ENCODE data around the gene KCNC3.

KCNC3 gene

GRCh38 chr19:50328224-50328872 is 829 bp downstream of the KCNC3 start:
- Mint-ChIP-seq H3K27me3 (peaks cover 67 to 77% of the 10 kb centered on the region in 2 donors), H3K4me1 (ENCODE audit: low read depth in 2 of 2) (peaks cover 38 to 43% of the 10 kb centered on the region in 2 donors), H3K4me3 (peak overlapping the region in 1 of 2 donors; percentile 56), H3K27ac (no peak overlapping the region), H3K36me3 (ENCODE audit: insufficient read depth) (peaks cover 17% of the 10 kb centered on the region), H3K9me3 (peaks cover 10 to 14% of the 10 kb centered on the region in 2 donors)
- ATAC-seq (replicated peaks), result no peak
- no peak for DNase-seq

DNA sequence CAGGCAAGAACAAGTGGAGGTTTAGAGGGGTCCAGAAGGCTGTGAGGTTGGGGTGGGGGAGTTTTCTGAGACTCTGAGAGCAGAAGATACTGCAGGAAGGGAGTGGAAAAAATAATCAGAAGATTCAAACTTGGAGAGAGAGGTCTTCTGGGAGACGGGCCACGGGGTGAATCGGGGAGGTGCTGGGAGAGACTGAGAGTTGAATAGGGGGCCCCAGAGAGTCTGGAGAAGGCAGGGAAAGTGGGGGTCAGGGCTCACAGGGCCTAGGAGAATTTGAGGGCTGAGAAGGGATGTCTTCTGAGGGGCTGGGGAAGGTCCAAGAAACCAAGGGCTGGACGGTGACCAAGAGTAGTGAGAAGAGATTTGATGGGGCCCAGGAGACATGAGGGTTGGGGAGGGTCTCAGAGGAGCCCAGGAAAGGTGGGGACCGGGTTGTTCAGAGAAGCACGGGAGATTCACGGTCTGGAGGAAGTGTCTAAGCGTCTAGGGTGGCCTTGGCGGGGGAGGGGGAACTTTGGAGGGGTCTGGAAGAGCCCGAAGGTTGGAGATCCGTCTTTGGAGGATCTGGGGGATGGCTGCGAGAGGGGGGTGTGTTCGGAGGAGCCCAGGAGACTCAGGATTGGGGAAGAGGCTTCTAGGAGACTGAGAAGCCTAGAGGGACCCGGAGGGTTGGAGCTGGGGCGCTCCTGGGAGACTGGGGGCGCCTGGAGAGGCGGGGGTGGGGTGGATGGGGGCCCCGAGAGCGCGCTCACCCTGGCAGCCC is 1.5 kb downstream of the KCNC3 start:
- peaks cover 17% of the 10 kb centered on the region for H3K36me3 Mint-ChIP-seq (ENCODE audit: insufficient read depth)
- peak overlapping the region in 1 of 2 donors; percentile 0 for H3K27ac Mint-ChIP-seq
- DNase-seq (no peak), ATAC-seq (replicated peaks) (no peak)
- H3K4me3 Mint-ChIP-seq, result peak overlapping the region; percentile 56 to 73
- H3K4me1 Mint-ChIP-seq (ENCODE audit: low read depth in 2 of 2), result peaks cover 35 to 42% of the 10 kb centered on the region in 2 donors
- H3K9me3 Mint-ChIP-seq, result peaks cover 10 to 14% of the 10 kb centered on the region in 2 donors
- peaks cover 66 to 72% of the 10 kb centered on the region in 2 donors for H3K27me3 Mint-ChIP-seq

DNA sequence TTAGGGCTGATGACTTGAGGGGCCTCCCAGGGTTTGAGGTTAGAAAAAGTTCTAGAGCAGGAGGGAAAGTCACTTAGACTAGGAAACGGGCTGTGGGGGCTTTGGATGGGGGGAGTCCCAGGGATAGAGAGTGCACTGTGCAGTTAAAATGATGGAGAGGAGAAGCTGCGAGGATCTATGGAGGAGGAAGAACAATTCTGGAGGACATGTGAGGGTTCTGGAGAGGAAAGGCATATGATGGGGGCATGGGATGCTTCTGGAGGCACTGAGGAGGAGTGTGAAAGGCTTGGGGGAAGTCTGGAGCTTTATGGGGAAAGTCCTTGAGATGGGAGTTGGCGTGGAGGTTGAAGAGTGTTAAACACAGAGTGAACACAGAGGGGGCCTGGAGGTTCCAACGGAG is 2.2 kb downstream of the KCNC3 start:
- no peak for ATAC-seq (replicated peaks)
- peaks cover 14% of the 10 kb centered on the region for H3K36me3 Mint-ChIP-seq (ENCODE audit: insufficient read depth)
- peaks cover 67 to 72% of the 10 kb centered on the region in 2 donors for H3K27me3 Mint-ChIP-seq
- no peak for DNase-seq
- peak overlapping the region in 1 of 2 donors; percentile 0 for H3K27ac Mint-ChIP-seq
- H3K4me3 Mint-ChIP-seq, result peak overlapping the region; percentile 56 to 73
- H3K4me1 Mint-ChIP-seq (ENCODE audit: low read depth in 2 of 2), result peaks cover 30 to 40% of the 10 kb centered on the region in 2 donors
- peaks cover 10 to 14% of the 10 kb centered on the region in 2 donors for H3K9me3 Mint-ChIP-seq

DNA sequence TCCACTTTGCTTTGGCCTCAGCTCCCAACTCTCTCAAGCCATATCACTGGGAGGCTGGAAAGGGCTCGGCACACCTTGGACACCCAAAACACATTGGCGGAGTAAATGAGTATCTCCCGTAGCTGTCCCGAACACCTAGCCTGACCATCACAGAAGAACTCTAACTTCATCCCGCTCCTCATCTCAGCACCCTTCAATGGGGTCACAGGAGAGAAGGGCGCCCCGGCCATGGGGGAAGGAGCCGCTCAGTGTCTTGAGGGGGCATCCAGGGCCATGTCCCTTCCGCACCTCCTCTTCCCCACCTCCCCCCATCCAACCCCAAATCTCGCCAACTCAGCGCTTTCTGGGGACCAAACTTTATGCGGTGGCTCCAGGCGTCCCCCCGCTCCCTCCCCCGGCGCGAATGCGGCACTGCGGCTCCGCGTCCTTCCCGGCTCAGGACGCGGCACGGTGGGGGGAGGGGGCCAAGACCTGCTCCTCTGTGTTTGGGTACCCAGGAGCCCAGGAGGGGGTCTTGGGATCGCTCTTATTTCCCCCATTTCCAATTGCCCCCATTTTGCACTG is 3.0 kb downstream of the KCNC3 start:
- H3K4me1 Mint-ChIP-seq (ENCODE audit: low read depth in 2 of 2), result peaks cover 23 to 32% of the 10 kb centered on the region in 2 donors
- DNase-seq, result no peak
- peaks cover 65 to 71% of the 10 kb centered on the region in 2 donors for H3K27me3 Mint-ChIP-seq
- no peak overlapping the region for H3K27ac Mint-ChIP-seq
- ATAC-seq (replicated peaks), result no peak
- peaks cover 10 to 14% of the 10 kb centered on the region in 2 donors for H3K9me3 Mint-ChIP-seq
- peak overlapping the region; percentile 56 to 73 for H3K4me3 Mint-ChIP-seq
- peaks cover 12% of the 10 kb centered on the region for H3K36me3 Mint-ChIP-seq (ENCODE audit: insufficient read depth)

- Mint-ChIP-seq H3K4me3 (no peak overlapping the region), H3K4me1 (ENCODE audit: low read depth in 2 of 2) (peaks cover 19 to 29% of the 10 kb centered on the region in 2 donors), H3K27me3 (peaks cover 65 to 71% of the 10 kb centered on the region in 2 donors), H3K36me3 (ENCODE audit: insufficient read depth) (peaks cover 12% of the 10 kb centered on the region), H3K9me3 (peaks cover 10 to 13% of the 10 kb centered on the region in 2 donors), H3K27ac (no peak overlapping the region)
- DNase-seq (peak; percentile 51 to 66 (median 60)), ATAC-seq (replicated peaks) (peak; percentile 43)
Measured at GRCh38 chr19:50325310-50326100, 3.7 kb downstream of the KCNC3 start.

GRCh38 chr19:50324331-50324730 is 4.8 kb downstream of the KCNC3 start:
- Mint-ChIP-seq H3K36me3 (ENCODE audit: insufficient read depth) (peaks cover 8% of the 10 kb centered on the region), H3K9me3 (peaks cover under 1 to 4% of the 10 kb centered on the region in 2 donors), H3K27ac (no peak overlapping the region), H3K4me3 (peak overlapping the region in 1 of 2 donors; percentile 8), H3K4me1 (ENCODE audit: low read depth in 2 of 2) (peaks cover 10 to 17% of the 10 kb centered on the region in 2 donors), H3K27me3 (peaks cover 61 to 71% of the 10 kb centered on the region in 2 donors)
- DNase-seq (no peak), ATAC-seq (replicated peaks) (no peak)

DNA sequence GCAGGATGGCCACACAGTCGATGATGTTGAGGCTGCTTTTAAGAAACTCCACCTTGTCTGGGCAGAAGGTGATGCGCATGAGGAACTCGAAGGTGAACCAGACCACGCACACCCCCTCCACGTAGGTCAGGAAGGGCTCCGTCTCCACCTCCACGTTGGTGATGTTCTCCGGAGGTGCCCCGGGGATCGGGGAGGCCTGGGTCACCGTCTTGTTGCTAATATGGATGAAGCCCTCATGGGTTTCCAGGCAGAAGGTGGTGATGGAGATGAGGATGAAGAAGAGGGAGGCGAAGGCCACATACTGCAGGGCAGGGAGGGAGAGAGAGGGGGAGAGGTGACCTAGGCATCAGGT is 5.4 kb downstream of the KCNC3 start:
- H3K36me3 Mint-ChIP-seq (ENCODE audit: insufficient read depth), result peaks cover 8% of the 10 kb centered on the region
- ATAC-seq (replicated peaks) (no peak), DNase-seq (no peak)
- H3K27ac Mint-ChIP-seq, result no peak overlapping the region
- H3K4me1 Mint-ChIP-seq (ENCODE audit: low read depth in 2 of 2), result peaks cover 9 to 14% of the 10 kb centered on the region in 2 donors
- no peak overlapping the region for H3K4me3 Mint-ChIP-seq
- peaks cover 0 to 4% of the 10 kb centered on the region in 2 donors for H3K9me3 Mint-ChIP-seq
- H3K27me3 Mint-ChIP-seq, result peaks cover 63 to 73% of the 10 kb centered on the region in 2 donors

GRCh38 chr19:50322931-50323781 is 6.0 kb downstream of the KCNC3 start:
- no peak for ATAC-seq (replicated peaks)
- no peak for DNase-seq
- H3K36me3 Mint-ChIP-seq (ENCODE audit: insufficient read depth), result peaks cover 8% of the 10 kb centered on the region
- H3K27me3 Mint-ChIP-seq, result peaks cover 64 to 78% of the 10 kb centered on the region in 2 donors
- no peak overlapping the region for H3K27ac Mint-ChIP-seq
- H3K9me3 Mint-ChIP-seq, result peaks cover 0 to 4% of the 10 kb centered on the region in 2 donors
- no peak overlapping the region for H3K4me3 Mint-ChIP-seq
- peaks cover 9 to 14% of the 10 kb centered on the region in 2 donors for H3K4me1 Mint-ChIP-seq (ENCODE audit: low read depth in 2 of 2)

DNA sequence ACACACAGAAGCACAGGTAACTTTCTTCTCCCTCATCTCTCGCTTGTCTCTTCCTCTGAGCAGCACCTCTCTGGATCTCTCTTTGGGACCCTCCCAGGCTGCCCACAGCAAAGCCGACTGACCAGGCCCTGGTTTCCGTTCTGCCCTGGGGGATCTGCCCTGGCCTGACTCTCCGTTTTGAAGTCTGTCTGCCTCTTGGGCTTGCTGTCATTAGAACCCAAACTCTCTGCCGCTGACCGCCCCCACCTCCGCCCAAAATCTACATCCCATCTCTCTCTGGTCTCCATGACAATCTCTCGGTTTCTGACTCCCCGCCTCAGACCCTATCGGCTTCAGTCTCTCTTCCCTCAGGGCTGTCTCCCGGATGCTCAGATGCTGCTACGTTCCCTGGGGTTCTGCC is 6.9 kb downstream of the KCNC3 start:
- no peak for ATAC-seq (replicated peaks)

DNA sequence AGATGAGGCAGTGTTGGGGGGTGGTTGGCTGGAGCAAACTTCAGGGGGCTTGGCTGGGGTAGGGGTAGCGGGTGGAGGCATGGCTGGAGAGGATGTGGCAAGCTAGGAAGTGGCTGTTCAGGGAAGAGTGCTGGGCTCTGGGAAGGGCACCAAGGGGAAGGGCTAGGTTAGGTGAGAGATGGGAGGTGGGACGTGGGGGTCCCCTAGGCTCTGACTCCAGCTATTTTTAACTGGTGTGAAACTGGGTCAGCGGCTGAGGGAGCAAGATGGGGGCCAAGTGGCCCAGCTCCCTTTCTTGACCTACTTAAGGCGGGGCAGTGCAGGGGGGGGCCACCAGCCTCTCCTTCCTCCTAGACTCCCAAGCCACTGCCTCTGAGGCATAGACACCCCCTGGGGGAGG is 7.3 kb downstream of the KCNC3 start:
- peaks cover 61 to 78% of the 10 kb centered on the region in 2 donors for H3K27me3 Mint-ChIP-seq
- peaks cover 4% of the 10 kb centered on the region for H3K36me3 Mint-ChIP-seq (ENCODE audit: insufficient read depth)
- DNase-seq, result no peak
- no peak overlapping the region for H3K4me3 Mint-ChIP-seq
- ATAC-seq (replicated peaks), result no peak
- no peak overlapping the region for H3K27ac Mint-ChIP-seq
- peaks cover 3 to 4% of the 10 kb centered on the region in 2 donors for H3K4me1 Mint-ChIP-seq (ENCODE audit: low read depth in 2 of 2)
- peaks cover 0 to 4% of the 10 kb centered on the region in 2 donors for H3K9me3 Mint-ChIP-seq

More for the DNA sequence above, 6.9 kb downstream of the KCNC3 start:
- H3K27ac Mint-ChIP-seq, result no peak overlapping the region
- no peak for DNase-seq
- peaks cover 0 to 4% of the 10 kb centered on the region in 2 donors for H3K9me3 Mint-ChIP-seq
- peaks cover 4% of the 10 kb centered on the region for H3K36me3 Mint-ChIP-seq (ENCODE audit: insufficient read depth)
- H3K27me3 Mint-ChIP-seq, result peaks cover 64 to 78% of the 10 kb centered on the region in 2 donors
- H3K4me3 Mint-ChIP-seq, result no peak overlapping the region
- peaks cover 5 to 8% of the 10 kb centered on the region in 2 donors for H3K4me1 Mint-ChIP-seq (ENCODE audit: low read depth in 2 of 2)

- H3K9me3 Mint-ChIP-seq, result peaks cover 0 to 4% of the 10 kb centered on the region in 2 donors
- H3K4me1 Mint-ChIP-seq (ENCODE audit: low read depth in 2 of 2), result peaks cover 4 to 9% of the 10 kb centered on the region in 2 donors
- no peak for DNase-seq
- no peak for ATAC-seq (replicated peaks)
- peaks cover 4% of the 10 kb centered on the region for H3K36me3 Mint-ChIP-seq (ENCODE audit: insufficient read depth)
- no peak overlapping the region for H3K4me3 Mint-ChIP-seq
- H3K27me3 Mint-ChIP-seq, result peaks cover 69 to 83% of the 10 kb centered on the region in 2 donors
- no peak overlapping the region for H3K27ac Mint-ChIP-seq
Measured at GRCh38 chr19:50320596-50320995, 8.6 kb downstream of the KCNC3 start.

GRCh38 chr19:50320051-50320450 is 9.1 kb downstream of the KCNC3 start:
- DNase-seq (no peak), ATAC-seq (replicated peaks) (no peak)
- Mint-ChIP-seq H3K36me3 (ENCODE audit: insufficient read depth) (peaks cover 4% of the 10 kb centered on the region), H3K4me3 (no peak overlapping the region), H3K9me3 (peaks cover 0 to 4% of the 10 kb centered on the region in 2 donors), H3K4me1 (ENCODE audit: low read depth in 2 of 2) (peaks cover 5 to 11% of the 10 kb centered on the region in 2 donors), H3K27me3 (peaks cover 73 to 86% of the 10 kb centered on the region in 2 donors), H3K27ac (no peak overlapping the region)

All from effector memory CD8-positive, alpha-beta T cell (primary cell).